NCI-H2107 treated with DMSO at 0.1 percent for 48 hours (cell line): ENCODE data around the gene INTS6L.

ENCODE experiments used
- DNase-seq: peaks from one replicate; lab custom pipeline; 2025; ENCODE audit not compliant: unreplicated experiment; lab: John Stamatoyannopoulos, UW

The INTS6L gene, protein sequence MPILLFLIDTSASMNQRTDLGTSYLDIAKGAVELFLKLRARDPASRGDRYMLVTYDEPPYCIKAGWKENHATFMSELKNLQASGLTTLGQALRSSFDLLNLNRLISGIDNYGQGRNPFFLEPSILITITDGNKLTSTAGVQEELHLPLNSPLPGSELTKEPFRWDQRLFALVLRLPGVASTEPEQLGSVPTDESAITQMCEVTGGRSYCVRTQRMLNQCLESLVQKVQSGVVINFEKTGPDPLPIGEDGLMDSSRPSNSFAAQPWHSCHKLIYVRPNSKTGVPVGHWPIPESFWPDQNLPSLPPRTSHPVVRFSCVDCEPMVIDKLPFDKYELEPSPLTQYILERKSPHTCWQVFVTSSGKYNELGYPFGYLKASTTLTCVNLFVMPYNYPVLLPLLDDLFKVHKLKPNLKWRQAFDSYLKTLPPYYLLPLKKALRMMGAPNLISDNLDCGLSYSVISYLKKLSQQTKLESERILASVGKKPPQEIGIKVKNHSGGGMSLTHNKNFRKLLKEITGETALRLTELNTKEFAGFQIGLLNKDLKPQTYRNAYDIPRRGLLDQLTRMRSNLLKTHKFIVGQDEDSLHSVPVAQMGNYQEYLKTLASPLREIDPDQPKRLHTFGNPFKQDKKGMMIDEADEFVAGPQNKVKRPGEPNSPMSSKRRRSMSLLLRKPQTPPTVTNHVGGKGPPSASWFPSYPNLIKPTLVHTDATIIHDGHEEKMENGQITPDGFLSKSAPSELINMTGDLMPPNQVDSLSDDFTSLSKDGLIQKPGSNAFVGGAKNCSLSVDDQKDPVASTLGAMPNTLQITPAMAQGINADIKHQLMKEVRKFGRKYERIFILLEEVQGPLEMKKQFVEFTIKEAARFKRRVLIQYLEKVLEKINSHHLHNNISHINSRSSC

DNA sequence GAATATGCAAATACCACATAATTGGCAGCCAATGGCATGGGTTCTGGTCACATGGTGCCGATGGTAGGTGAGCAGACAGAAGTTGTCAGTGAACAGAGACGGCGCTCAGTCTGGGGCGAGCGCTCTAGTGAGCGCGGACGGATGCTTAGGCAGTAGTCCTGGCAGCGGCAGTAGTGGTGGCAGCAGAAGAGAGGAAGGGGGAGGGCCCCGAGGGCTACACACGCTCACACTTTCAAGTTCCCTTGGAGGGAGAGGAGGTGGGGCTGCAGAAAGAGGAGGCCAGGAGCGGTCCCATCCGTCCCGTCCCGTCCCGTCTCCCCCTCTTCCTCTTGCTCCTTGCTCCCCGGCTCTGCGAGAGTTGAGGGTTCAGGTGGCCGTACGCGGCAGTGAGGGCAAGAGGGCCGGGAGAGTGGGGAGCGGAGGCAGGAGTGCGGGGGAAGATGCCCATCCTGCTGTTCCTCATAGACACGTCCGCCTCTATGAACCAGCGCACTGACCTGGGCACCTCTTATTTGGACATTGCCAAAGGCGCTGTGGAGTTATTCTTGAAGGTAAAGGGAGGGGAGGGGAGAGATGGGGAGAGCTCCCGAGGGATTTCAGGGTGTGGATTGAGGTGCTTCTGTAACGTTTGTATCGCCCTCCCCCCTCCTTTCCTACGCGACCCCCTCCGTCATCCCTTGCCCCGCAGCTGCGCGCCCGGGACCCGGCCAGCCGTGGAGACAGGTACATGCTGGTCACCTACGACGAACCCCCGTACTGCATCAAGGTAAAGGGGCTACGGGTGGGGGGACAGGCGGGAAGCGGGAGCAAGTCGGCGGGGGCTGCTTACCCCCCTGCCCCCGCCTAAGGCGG is at the start of gene INTS6L:
Gene INTS6L, plus strand, starts transcription at position 108 of the 852 bp plus-strand sequence. Its CDS starts 333 bp downstream, at position 441.
- no peak for DNase-seq

DNA sequence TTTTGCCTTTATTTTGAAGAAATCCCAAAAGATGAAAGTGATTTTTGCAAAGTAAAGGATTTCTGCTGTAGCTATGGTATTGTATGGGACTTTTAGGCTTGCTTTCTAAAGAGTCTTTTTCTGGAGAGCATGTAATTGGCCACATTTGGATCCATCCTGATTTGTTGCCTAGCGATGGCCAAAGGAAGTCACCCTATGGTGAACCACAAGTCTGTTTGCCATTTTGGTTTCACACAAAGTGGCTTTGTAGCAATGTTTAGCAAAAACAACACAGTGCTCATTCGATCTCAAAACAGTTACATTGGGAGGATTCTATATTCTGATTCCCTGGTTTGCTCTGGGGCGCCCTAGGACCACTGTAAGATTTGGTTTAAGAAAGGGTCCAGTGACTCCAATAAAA is 44.1 kb upstream of the INTS6L start:
- no peak for DNase-seq

DNA sequence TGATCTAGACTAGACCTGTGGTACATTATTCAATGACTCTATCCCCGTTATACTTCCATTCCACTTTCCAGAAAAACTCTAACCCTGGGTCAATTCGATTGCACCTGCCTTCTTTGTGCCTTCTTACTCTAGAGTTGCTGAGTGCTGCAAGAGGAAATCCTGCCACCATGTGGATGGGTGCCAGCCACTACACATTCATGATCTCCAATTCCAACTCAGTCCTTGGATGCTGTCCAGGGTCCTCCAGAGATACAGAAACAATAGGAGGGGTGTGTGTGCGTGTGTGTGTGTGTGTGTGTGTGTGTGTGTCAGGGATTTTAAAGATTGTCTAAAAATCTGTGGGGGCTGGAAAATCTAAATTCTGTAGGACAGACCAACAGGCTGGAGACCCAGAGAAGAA is 42.9 kb upstream of the INTS6L start:
- peak; percentile 85 for DNase-seq

DNA sequence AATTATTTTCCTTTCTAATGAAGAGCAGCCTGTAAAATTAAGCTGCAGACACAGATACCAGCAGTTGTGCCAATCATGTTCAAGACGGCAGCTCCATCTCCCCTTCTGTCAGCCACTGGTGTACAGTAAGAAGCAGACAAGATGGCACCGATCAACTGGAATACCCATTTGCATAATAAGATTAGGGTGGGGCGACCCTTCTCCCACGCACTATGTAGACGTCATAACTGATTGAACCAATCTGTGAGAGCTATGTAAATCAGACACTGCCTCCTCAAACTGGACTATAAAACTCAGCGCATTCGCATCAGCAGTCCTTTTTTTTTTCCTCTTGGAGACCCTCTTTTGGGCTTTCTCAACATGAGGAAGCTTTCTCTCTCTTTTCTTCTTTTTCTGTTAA is 40.4 kb upstream of the INTS6L start:
- DNase-seq = no peak

DNA sequence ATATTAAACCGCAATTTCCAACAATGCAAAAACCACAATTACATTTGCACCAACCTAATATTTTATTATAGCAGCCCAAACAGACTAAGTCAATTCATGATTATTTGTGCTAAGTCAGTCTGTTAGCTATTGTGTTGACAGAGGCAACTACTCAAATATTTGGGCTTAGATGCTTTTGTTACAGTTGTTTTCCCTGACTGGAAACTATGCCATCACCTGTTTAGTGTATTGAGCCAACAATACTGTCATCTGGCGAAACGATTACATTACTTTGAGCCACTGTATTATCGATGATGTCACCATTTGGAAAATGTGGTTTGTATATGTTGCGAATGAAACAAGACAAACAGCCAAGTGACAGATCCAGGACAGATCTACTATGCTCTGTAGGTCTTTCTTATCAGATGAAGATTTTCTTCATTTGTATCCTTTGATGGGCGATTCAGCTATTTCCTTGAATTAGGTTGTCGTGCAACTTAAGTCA is 38.7 kb upstream of the INTS6L start:
- no peak for DNase-seq

DNA sequence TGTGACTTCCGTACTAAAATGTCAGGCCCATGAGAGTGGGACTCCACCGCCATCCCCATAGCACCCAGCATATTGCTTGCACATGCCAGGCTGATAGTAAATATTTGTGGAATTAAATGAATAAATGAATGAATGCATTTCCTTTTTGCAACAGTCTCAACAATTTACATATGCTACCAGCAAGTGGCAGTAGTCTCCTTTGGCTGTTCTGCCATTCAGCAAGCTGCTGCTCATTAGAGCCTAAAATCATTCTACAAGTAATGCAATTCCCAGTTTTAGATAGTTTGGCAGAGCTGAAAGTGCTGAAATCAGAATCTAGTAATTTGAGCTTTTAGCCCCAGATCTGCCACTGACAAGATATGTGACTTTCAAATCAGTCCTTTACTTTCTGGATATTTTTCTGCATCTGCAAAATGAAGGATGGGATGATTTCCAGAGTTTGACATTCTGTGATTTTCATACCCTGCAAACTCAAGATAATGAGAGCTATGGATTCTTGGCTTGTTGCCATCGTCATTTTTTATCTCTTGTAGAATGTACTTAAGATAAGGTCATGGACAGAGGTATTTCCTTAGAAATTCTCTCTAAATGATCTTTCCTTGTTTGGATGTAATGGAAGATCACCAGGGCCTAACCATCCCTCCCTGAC is 35.7 kb upstream of the INTS6L start:
- DNase-seq = no peak

DNA sequence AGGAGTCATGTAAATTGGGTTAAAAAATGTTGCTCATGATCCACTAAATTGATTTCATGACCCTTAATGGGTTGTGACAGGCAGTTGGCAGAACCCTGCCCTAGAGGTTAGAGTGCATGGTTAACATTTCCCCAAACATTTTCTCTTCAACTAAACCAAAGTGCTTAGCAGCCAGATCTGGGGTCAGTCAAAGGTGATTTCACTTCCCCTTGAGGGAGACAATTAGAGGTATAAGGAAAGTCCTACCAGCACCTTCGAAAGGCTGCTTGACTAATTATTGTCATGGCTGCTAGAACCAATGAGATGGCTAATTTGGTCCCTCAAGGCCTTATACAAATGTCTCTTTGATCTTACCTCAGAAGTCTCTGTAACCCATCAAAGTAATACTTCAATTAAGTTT is 30.9 kb upstream of the INTS6L start:
- DNase-seq = no peak

DNA sequence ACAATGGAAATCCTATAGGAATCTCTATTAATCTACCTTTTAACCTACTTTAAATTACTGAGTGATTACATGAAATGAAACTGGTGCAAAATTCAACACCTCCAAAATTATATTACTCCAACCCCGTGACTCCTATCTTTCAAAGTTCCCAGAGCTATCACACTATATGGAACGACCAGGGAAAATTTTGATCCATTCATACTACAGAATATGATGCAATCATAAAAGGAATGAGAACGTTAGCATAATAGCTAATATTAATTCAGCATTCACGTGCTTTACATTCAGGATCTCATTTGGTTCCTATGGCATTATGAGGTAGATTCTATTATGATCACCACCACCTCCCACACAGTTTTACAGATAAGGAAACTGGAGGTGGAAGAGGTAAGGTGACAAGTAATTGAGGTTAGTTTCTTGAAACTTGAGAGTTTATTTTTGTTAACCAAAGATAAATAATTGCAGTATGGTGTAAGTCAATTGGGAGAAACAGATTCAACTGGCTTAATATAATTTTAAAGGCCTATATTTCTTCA is 29.4 kb upstream of the INTS6L start:
- DNase-seq = no peak

DNA sequence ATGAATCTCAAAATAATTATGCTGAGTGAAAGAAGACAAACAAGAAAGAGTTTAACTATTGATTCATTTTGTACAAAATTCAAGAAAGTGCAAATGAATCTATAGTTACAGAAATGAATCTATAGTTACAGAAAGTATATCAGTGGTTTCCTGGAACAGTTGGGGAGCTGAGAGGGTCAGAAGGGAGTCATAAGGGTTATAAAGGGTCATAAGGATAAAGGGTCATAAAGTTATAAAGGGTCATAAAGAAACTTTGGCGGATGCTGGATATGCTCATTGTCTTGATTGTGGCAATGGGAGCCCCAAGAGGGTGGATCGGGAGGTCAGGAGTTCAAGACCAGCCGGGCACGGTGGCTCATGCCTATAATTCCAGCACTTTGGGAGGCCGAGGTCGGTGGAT is 26.0 kb upstream of the INTS6L start:
- DNase-seq = no peak

DNA sequence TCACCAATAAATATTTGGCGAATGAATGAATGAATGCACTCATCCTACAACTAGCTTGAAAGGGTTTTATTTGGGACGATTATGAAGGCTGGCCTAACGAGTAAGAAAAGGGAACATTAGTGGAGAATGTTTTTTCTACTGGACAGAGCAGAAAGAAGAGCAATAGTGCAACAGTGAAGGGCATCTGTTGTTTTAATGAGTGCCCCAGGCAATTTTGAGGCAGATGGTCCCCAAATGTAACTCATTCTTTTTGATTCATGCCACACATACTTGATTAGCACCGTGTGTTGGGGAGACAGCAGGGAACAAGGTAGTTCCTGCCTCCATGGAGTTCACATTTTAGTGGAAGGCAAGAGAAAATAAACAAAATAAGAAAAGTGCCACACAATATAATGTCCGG is 22.7 kb upstream of the INTS6L start:
- no peak for DNase-seq

DNA sequence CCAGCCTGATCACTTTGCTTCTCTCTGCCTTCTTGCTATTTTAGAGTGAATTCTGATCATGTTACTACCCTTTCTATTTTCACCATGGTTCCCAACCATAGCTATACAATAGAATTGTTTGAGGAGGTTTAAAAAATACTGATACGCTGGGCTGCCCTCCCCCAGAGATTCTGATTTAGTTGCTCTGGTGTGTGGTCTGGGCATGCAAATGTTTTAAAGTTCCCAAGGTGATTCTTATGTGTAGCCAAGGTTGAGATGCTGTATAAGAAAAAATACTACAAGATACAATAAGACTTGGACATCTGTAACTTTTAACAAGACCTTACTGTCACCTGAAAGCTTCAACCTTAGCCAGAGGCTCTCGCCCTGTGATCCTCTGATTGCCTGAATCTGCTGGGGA is 22.2 kb upstream of the INTS6L start:
- DNase-seq = no peak

DNA sequence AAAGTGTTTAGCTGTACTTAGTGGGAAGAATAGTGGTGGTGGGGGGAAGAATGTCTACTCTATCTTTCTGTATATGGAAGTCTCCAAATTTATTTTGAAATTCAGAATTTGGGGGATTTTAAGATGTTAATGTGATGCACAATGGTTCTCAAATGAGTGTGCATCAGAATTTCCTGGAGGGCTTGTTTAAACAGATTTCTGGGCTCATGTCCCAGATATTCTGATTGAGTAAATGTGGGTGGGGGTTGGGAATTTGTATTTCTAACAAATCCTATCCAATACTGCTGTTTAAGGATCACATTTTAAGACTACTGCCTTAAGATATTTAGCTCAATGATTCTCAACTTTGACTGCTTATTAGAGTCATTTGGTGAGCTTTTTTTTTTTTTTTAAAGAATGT is 15.1 kb upstream of the INTS6L start:
- no peak for DNase-seq

DNA sequence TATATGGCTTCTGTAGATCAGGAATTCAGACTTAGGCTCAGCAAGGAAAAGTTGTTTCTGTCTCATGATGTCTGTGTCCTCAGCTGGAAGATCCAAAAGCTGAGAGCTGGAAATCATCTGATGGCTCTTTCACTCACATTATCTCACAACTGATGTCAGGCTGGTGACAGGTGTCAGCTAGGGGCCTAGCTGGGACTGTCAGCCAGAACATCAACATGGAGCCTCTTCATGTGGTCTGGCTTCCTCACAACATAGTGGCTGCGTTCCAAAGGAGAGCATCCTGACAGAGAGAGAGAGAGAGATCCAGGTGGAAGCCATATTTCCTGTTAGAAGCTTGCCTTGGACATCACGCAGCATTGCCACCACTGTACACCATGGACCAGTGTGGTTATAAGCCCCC is 10.6 kb upstream of the INTS6L start:
- DNase-seq = no peak

DNA sequence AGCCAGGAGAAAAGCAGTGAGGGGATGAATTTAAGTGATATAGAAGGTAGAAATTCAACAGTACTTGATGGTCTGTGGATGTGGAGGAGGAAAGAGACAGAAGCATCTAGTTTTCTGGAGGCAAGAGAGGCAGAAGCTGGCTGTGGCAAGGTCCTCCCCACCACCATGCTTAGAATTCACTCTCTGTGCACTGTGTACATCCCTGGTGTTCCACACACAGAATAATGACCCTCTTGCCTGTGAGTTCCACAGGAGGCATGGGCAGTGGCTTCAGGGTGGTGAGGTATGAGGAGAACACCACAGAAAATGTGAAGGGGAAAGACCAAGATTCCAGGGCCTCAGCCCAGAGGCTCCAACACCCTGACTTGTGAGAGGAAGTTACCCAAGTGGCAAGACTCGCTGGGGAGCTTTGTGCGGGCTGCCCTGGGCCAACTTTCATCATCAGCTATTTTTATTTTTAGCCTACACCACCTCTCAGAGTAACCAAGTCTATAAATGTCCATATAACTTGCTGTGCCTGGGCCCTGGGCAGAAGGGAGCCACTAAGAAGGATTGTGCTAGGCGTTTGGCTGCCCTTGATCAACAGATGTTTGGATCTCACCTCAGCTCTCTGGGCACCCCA is 7.8 kb upstream of the INTS6L start:
- DNase-seq = no peak

DNA sequence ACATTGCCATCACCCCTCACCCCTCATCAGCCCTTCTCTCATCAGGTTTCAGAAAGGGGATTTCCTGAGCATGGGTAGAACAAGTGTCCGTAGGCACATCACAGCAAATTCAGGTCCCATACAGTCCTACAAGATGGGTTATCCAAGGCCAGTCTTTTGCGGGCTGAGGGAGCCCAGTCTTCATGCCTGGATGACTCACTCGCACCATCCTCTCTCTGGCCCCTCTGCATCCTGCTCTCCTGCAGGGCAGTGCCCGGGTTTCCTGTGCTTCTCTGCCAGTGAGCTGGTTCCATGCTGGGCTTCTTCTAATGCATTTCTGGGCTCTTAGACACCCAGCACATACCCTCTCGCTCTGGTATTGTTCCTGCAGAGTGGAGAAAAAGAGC is 7.3 kb upstream of the INTS6L start:
- DNase-seq = no peak

DNA sequence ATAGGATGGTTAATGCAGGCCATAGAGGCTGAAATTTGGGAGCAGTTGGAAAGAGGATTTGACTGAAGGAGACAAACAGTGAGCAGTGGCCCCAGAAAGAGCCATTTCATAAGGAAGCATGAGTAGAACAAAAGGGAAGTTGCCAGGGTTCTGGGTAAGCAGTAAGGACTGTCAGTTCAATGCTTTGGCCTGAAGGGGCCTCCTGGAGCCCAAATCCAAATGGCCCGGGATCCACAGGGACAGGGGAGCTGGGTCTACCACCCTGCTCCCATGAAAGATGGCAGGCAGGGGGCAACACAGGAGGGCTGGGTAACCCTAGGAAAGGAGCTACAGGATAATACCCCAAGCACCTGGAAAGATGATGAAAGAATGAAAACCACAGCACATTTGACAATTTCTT is 4.1 kb upstream of the INTS6L start:
- DNase-seq = no peak

DNA sequence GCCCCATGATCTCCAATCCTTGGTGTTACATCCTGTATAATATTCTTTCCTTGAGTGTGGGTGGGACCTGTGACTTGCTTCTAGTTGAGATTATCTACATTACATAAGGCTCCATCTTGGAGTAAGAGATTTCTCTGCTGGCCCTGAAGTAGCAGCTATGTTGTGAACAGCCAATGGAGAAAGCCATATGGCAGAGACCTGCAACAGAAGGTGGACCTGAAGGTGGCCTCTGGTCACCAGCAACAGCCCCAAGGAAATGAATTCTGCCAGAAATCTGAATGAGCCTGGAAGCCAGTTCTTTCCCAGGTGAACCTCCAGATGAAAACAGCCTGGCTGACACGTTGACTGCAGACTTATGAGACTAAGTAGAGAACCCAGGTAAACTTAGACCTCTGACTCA is 2.3 kb upstream of the INTS6L start:
- no peak for DNase-seq

DNA sequence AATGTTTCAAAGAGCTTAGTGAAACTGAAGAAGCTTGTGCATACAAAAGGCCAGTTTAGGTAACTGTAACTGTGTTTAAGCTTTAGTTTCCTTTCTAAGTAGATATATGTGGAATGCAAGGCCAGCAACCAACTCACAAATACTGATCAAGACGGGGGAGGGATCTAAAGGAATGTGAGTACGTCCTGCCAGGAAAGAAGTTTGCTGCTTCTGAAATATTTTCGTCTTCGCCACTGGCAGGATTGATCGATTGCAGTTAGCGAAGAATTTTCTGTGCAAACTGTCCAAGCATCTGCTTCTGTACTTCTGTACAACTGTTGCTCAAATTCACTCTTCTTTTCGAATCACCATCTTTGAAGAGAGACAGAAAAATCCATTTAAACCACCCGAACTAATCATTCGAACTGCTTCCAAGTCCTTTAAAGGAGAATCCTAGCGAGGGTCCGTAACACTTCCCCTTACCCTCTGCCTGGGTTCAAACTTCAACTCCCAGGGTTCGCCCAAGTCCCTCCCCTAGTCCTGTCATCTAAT is 373 bp upstream of the INTS6L start:
- no peak for DNase-seq

DNA sequence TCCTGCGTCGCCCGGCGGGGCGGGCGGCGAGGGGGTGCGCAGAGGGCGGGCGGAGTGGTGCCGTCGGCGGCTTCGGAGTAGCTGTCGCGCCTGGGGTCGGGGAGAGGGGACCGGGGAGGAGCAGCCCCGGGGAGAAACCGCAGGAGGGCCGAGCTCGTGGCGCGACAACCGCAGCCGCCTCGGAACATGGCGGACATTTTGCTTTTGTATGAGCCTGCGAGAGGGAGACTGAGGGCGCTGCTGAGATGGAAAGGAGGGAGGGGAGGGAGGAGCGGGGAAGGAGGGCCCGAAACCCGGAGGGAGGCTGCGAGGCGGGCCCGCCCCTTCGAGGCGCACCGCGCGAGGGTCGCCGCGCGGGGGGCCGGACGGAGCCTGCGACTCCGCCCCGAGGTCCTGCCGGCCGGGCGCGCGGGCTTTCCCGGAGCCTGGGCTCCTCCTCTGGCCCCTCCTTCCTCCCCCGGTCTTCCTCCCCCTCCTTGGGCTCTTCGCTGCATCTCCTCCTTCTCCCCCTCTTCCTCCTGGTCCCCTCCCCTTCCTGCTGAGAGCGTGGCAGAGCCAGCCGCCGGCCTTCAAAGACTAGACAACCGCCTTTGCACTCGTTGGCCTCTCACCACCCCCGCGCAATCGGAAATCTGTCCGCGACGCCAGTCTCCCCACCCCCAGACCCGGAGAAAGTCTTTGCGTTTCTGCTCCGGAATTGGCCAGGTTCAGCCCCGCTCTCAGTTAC is 1.1 kb downstream of the INTS6L start:
- peak; percentile 16 for DNase-seq
